CD4-positive, alpha-beta T cell treated with Interleukin-6 at 100 ng/mL for 8 hours (primary cell): ENCODE results near the gene FMN2.

Experiments used
- DNase-seq: peaks from one replicate; pipeline ENCODE4 v3.0.0-alpha.2; 2020; ENCODE audit warnings: mixed read lengths, low spot score

Gene FMN2

DNA sequence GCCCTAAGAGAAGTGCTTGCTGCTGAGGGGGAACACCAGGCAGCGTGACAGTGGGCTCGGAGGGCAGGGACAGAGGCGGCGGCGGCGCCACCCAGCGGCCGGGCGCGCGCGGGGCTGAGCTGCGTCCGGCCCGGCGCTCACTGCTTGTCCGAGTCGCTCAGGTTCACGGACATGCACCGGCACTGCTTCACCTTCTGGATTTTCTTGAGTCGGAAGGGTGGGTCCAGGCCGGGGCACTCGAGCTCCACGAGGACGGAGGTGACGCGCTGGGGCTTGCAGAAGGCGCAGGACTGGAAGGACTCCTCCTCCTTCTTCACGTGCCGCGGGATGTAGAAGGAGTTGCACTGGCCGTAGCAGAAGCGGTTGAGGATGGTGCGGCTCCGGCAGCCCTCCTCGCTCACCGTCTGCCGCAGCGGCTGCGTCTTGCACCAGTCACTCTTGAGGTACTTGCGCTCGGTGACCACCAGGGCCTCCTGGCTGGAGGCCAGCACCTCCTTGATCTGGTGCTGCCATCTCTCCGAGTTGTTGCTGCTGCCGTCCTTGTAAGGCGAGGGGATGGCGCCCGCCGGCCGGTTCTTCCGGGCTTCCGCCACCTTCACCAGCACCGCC, 401.3 kb downstream of the FMN2 start:
- DNase-seq = no peak

DNA sequence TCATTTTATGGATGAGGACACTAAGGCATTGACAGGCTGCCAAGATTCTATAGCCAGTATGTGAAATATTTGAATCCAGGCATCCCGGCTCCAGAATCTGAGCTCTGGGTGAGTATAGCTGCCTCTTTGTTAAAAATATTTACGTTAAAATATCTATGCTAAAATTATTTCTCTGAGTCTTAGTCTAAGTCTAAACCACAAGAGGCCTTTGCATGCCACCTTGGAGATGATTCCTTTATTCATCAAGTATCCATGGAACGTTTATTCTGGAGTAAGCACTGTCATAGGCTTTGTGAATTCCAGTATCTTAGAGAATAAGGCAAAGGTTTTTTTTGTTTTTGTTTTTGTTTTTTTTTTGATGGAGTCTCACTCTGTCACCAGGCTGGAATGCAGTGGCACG, 403.9 kb downstream of the FMN2 start:
- DNase-seq = no peak

DNA sequence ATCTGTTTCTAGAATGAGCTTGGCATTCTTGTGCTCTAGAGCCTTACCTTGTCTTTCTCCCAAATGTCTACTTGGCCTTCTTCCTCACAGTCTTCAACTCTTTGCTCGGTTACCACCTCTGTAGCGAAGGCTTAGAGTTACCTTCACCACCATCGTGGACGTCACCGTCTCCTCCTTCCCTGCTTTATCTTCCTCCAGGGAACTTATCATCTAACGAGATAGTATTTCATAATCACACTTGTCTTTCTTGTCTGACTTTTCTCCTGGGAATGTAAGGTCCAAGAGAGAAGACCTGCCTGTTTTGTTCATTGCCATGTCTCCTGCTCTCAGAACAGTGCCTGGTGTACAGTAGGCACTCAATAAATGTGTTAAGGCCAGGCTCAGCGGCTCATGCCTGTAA, 404.7 kb downstream of the FMN2 start:
- no peak for DNase-seq

DNA sequence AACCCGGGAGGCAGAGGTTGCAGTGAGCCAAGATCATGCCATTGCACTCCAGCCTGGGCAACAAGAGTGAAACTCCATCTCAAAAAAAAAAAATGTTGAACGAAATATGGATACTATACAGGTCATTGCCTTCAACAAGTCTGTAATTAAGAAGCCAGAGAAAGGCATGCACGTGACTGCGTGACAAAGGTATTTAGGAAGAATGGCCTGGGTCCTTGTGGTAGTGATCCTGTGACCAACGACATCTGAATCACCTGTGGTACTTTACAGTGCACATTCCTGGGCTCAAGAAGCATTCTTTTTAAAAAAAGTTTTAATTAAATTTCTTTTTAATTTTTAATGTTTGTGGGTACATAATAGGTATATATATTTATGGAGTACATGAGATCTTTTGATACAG, 405.3 kb downstream of the FMN2 start:
- DNase-seq = no peak

DNA sequence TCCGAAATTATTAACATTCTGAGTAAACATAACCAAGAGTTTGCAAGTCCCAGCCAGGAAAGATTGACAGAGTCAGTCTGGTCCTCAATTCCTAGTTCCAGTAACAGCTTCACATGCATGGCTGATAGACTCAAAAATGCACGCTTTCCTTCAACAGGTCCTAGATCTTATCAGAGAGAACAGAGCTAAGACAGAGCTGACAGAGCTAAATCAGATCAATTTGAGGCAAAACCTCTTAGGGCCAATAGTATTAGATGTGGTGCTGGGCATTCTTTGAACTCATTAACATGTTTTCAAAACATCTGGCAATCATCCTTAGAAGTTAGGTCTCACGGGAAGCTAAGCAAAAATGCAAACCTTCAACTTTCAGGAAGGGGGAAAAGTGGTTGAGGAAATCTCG, 406.2 kb downstream of the FMN2 start:
- no peak for DNase-seq

DNA sequence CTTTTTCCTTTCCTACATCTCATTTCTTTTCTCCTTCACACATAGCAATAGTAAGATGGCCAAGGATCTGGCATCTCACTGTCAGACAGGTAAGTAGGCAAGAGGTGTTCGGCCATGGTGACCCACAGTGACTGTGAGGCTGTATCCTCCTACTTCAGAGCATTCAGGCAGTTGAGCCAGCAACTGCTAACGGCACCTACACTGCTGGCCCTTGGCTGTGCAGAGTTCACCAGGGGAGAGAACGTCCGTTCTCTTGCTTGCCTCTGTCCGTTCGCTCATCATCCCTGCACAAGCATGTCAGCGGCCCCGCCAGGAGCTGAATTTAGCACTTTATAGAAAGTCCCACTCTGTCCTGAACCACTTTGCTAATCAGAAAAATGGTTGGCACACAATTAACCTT, 406.7 kb downstream of the FMN2 start:
- DNase-seq = no peak

DNA sequence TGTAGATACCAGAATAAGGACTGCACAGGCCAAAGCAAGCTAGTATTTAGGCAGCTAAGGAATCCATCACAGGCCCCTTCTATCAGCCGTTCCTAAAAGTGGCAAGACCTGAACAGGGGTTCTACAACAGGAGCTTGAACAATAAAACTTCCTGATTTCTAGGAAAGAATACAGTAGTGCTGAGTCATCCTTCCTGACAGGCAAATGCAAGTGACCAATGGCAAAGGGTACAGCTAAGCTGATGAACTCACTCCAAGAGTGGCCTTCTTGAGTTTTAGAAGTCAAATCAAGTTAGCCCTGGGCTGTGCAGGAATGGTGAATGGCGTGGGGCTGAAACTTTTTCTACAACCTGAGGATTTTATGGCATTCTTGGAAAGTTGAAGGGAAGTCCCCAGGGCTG, 407.3 kb downstream of the FMN2 start:
- DNase-seq = no peak

DNA sequence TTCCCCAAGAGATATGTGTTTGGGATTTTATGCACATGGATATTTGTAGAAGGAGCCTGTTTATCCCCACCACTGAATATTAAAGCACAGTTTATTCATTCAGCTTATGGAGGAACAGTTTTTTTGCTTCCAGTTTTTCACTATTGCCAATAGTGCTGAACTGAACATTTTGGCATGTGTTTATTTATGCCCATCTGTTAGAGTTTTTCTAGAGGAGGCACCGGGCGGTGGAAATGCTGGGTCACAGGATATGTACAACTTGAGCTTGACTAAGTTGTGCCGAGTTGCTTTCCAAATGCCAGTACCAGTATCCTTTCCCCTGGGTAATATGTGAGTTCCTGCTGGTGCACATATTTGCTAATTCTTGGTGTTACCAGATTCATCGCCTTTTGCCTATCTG, 409.0 kb downstream of the FMN2 start:
- no peak for DNase-seq

DNA sequence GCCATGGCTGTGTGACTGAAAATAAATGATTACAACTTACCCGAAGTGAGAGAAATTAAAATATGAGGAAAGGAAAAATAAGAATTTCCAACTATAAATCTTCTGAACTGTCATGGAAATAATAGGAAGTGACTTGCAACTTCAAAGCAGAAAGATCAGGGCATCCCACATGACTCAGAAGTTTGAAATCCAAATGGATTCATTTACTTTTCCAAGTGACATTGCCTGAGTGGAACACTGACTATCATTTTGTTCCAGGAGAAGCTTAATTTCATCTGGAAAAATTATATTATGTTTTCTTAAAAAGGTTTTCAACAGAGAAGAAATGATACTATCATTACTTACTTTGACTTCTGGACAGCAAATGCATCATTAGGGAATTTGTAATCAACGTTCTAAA, 409.4 kb downstream of the FMN2 start:
- DNase-seq = no peak

DNA sequence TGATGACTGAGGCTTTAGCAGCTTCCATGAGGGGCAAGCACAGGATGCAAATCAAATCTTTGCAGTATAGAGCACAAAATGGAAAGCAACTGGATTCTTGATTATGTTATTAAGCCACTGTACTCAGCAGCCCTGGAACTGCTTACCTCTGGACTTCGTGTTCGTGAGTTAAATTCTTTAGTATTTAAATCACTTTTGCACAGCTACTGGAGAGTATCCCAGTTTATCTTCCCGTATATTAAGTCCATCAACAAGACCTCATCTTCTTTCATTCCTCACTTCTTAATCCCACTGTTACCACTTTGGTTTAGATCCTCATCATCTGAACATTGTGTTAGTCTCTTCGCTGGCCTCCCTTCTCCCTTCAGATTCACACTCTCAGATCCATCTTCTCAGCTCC, 411.4 kb downstream of the FMN2 start:
- DNase-seq = no peak

DNA sequence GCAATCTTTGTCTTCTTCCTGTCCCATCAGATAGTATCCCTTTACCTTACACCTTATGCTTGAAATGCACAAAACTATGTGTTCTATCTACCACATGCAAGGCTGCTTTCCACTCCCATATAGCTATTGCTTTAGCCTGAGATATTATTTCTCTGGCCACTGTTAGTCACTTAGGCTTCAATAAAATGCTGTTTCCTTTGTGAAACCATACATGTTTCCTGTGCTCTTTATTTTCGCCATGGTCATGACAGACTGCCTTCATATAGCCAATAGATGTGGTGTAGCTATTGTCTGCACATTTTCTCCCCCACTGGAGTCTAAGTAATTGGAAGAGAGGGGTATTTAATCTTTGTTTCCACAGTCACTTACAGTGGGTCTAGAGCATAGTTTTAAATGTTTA, 411.9 kb downstream of the FMN2 start:
- no peak for DNase-seq

DNA sequence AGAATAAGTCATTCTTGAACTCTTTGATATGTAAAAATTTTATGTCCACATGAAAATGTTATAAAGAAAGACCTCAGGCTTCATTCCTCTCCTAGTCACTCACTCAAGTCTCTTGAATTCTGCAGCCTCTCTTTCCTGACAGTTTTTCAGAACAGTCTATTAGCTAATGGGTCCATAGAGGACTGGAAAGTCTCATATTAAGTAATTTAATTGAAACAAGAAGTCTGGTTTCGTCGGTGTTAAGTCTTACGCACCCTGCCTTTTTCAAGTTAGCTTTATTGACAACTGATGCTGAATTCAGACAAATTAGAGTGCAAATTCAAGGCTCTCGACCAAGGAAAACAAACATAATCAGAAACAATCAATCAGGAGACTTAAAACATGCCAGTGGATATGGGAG, 414.5 kb downstream of the FMN2 start:
- no peak for DNase-seq

DNA sequence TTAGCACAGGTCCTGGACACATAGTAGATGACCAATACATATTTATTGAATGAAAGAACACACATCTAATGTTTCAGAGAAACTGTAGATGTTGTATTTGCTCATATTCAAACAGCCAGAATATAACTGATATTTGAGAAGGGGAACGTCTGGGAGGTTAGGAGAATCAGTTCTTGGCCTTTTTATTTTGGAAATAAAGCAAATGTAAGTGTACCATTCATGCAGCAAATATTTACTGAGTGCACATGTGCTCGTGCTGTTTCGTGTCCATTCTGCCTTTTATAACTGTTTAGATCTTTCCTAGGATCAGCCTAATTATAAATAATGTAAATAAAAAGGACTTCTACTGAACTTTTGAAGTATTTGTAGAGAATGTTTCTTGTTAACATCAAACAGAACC, 416.5 kb downstream of the FMN2 start:
- DNase-seq = no peak

DNA sequence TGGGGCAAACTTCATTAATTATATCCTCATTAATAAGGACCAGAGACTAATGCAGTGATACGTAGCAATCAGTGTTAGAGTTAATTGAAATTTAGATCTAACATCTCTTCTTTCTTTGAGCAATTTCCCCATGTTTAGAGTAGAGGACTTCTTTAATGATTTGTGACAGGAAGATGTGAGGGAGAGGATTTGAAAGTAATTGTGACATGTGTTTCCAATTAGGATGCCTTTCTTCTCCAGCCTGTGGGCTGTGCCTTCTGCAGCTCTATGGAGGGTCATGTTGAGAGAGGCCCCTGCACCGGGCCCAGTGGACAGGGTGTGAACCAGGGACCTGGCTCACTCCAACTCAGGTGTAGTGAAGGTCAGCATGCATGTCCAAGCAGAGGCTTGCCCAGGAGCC, 417.3 kb downstream of the FMN2 start:
- no peak for DNase-seq

DNA sequence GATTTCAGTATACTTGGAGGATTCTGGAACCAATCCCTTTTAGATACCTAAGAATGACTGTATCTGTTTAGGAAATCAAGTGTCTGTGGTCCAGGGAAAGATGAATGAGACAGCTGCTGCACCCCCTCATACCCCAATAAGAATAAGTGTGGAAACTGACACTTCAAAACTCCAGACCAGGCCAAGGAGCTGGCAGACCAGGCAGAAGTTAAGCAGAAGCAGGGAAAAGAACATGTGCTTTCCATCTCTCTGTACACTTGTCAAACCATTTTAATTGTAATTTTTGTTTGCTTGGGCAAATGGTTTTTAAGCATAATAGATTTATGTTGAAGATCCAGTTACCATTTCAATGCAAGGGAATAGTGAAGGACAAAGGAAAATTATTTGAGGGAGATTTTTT, 420.1 kb downstream of the FMN2 start:
- no peak for DNase-seq

DNA sequence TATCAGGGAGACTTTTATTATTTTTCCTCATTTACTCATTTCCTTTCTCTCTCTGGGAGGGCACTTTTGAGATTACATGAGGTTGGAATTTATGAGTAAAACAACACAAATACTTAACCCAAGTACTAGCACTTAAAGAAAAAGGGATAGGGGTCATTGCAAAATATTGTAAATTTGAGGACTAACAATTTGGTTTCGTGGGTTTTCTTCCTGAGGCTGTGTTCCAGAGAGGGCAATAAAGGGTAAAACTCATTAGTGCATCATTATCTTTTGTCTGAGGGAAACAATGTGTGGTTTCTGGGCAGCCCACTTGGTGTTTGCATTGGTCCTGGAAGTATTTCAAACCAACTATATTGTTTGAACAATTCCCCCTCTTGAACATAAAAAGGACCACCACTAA, 423.8 kb downstream of the FMN2 start:
- no peak for DNase-seq

DNA sequence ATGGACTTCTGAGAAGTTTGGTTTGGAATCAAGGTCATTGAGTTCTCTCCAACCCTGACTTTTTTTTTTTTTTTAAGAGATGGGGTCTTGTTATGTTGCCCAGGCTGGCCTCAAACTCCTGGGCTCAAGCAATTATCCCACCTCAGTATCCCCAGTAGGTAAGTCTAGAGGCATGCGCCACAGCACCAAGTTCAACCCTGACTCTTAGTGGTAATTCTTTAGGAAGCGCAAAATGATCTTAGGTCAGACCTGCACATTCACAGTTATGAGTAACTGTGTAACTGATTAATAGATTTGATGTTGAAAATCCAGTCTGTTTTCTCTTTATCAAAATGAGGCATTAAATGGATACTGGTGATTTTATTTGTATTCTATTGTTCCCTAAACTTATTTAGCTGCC, 424.4 kb downstream of the FMN2 start:
- DNase-seq = no peak

DNA sequence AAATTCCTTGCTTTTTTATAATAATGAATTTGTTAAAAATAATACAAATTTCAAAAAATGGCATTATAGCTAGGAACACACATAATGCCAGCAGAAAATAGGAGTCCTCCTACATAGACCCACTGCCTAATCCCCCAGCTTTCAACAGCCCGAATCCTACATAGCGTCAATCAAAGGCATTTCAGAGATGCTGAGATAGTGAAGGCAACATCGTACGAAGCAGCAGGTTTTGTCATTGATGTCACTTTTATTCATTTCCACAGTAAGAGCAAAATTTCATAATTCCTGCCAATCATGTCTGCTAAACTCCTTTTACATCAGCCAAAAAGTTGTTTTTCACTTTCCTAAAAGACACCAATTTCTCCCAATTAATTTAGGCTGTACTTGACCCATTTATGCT, 426.2 kb downstream of the FMN2 start:
- DNase-seq = no peak

DNA sequence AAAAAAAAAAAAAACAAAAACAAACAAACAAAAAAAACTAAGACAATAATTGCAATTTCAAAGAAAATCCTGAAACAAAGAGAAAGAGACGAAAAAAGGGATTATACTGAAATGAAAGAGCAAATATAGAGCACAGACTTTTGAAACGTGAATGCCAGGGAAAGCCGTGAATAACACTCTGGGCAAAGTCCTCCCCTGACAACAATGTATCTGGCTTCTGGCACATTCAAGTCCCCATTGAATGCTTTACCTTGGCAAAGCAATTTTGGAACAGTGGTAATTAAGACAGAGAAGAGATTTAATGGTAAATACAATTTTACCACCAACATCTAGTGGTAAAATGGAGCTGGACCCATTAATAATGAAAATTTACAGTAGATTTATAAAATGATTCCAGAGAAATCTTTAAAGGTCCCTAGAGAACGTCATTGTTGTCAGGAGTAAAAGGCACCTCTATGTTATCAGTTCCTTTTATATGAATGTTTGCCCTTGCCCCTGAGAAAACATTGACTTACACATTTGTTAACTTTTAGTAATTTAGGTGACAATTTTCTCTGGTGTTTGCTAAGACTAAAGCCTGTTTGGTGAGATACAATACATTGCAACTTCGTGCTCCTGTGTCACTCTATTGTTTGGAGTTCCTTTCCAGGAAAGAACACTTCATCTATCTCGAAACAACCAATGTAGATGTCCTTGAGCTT, 430.6 kb downstream of the FMN2 start:
- no peak for DNase-seq

DNA sequence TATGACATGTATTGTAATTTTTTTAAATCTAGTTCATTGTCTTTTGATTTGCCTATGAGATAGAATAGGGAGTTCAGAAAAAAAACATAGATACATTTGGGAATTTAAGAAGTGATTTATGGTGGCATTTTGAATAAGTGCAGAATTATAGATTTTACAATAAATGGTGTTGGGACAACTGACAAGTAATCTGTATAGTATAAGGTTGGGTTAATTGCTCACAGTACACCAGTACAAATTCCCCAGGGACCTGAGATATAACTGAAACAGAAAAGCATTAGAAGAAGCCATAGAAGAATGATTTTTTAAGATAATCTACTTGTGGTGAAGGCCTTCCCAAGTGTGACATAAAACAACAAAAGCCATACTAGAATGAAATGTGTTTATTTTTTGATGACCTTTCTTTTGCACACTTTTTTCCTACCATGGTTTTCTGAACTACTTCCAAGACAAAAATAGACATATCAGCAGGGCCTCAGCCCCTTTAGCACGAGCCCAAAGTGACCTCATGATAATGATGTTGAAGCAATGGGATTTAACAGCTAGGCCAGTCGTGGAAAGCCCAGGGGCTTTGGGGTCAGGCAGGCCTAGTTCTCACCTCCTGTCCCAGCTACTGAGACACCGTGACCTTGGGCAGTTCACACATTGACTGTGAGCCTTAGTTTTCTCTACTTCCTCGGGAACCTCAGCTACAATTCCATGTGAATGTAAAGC, 432.8 kb downstream of the FMN2 start:
- DNase-seq = no peak
